ENCODE results near the gene EMP1.
A peak's percentile ranks its signal among the peaks of the same experiment; 100 is the strongest.

Gene EMP1

GRCh38 chr12:13219320-13219719, 22.8 kb downstream of the EMP1 start:
- DNase-seq (ENCODE audit: low read depth) = no peak
- no peak overlapping the region for H3K4me3 ChIP-seq (ENCODE audit: low read depth, low read length)

DNA sequence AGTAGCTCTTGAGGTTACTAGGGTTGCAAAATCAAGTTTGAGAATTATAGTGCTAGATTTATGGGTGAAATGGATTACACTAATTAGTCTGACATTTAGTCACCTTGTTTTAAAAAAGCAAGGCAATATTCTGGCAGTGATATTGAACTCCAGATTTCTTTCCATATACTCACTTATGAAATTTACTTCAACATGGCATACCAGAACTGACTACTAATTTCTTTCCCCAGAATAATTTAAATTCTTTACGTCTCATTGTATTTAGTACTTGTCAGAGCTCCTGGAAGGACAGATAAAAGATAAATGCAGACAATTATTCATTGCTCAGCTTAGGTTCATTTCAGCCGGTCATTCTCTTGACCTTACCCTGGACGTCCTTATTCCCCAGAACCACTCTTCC, 24.3 kb downstream of the EMP1 start:
- H3K4me3 ChIP-seq (ENCODE audit: low read depth, low read length) = no peak overlapping the region
- TF ChIP-seq, protein P1, sequence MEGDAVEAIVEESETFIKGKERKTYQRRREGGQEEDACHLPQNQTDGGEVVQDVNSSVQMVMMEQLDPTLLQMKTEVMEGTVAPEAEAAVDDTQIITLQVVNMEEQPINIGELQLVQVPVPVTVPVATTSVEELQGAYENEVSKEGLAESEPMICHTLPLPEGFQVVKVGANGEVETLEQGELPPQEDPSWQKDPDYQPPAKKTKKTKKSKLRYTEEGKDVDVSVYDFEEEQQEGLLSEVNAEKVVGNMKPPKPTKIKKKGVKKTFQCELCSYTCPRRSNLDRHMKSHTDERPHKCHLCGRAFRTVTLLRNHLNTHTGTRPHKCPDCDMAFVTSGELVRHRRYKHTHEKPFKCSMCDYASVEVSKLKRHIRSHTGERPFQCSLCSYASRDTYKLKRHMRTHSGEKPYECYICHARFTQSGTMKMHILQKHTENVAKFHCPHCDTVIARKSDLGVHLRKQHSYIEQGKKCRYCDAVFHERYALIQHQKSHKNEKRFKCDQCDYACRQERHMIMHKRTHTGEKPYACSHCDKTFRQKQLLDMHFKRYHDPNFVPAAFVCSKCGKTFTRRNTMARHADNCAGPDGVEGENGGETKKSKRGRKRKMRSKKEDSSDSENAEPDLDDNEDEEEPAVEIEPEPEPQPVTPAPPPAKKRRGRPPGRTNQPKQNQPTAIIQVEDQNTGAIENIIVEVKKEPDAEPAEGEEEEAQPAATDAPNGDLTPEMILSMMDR (conservative IDR thresholded peaks at IDR 0.05; ENCODE audit: low read depth, low read length) = no peak
- no peak for DNase-seq (ENCODE audit: low read depth)

More at GRCh38 chr12:13219320-13219719, 22.8 kb downstream of the EMP1 start:
- TF ChIP-seq, protein P1 (conservative IDR thresholded peaks at IDR 0.05; ENCODE audit: low read depth, low read length) = no peak

DNA sequence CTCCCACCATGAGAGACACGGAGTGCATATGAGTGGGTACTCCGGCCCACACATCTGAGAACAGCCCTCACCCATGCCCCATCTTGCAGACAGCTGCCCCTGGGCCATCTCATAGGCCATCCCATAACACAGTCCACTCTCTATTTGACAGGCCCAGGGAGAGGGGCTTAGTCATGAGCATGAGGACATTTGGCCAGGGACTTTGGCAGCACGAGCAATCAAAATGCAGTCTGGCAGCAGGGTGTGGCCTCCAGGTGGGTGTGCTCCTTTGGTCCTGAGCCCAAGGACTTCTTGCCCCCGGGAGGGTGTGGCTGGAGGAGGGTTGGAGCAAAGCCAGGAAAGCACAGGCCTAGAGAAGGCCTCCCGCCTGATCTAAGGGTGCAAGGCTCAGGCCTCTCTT, 25.6 kb downstream of the EMP1 start:
- DNase-seq (ENCODE audit: low read depth) = no peak
- TF ChIP-seq, protein P1 (conservative IDR thresholded peaks at IDR 0.05; ENCODE audit: low read depth, low read length) = no peak
- no peak overlapping the region for H3K4me3 ChIP-seq (ENCODE audit: low read depth, low read length)

DNA sequence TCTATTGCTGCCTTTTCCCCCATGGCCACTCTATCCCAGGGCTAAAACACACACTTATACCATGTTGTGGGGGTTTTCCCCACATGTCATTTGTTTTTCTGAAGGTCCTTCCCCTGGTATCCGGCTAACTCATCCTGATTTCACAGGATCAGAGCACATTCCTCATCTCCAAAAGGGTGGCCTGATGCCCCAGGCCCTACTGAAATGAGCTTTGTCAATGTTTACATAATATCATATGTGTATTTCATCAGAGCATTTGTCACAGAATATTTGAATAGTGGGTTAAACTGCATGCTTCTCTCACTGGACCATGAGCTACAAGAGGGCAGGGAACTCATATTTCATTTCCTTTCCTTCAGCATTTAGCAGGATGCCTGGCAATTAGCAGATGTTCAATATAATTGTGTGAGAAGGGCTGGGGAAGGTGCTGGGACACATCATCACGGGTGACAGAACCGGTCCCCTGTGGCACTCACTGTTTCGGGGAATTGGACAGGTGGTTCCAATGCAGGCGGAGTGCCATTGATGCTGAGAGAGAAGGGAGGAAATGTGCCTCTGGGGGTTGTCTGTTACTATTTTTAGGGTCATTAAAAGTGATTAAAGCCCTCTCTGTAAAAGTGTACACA, 26.8 kb downstream of the EMP1 start:
- no peak overlapping the region for H3K4me3 ChIP-seq (ENCODE audit: low read depth, low read length)
- DNase-seq (ENCODE audit: low read depth) = peak; percentile 81
- TF ChIP-seq, protein P1 (conservative IDR thresholded peaks at IDR 0.05; ENCODE audit: low read depth, low read length) = no peak

DNA sequence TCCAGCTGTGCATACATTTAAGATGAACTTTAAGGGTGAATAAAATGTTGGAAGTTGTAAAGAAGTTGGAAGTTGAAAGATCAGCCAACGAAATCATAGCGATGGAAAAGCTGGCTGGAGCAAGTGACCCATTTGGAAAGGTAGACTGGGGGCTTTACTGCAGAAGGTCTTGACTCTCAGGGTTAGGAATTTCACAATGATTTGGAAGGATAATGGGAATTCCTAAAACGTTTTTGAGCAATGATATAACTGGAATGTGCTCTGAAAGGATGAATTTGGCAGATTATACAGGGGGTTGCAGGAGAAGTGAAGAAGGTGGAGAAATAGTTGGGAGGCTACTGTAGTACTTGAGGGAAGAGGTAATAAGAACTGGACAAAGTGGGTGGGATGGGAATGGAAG, 27.4 kb downstream of the EMP1 start:
- no peak for DNase-seq (ENCODE audit: low read depth)

GRCh38 chr12:13227191-13227590, 30.7 kb downstream of the EMP1 start:
- no peak overlapping the region for H3K4me3 ChIP-seq (ENCODE audit: low read depth, low read length)
- DNase-seq (ENCODE audit: low read depth) = no peak
- TF ChIP-seq, protein P1 (conservative IDR thresholded peaks at IDR 0.05; ENCODE audit: low read depth, low read length) = no peak

More for the DNA sequence above, 27.4 kb downstream of the EMP1 start:
- H3K4me3 ChIP-seq (ENCODE audit: low read depth, low read length) = no peak overlapping the region
- TF ChIP-seq, protein P1 (conservative IDR thresholded peaks at IDR 0.05; ENCODE audit: low read depth, low read length) = no peak

- TF ChIP-seq, protein P1 (conservative IDR thresholded peaks at IDR 0.05; ENCODE audit: low read depth, low read length) = no peak
- no peak for DNase-seq (ENCODE audit: low read depth)
Measured at GRCh38 chr12:13228579-13228978, 32.1 kb downstream of the EMP1 start.

More at GRCh38 chr12:13228579-13228978, 32.1 kb downstream of the EMP1 start:
- no peak overlapping the region for H3K4me3 ChIP-seq (ENCODE audit: low read depth, low read length)
